Measurements from ENCODE around the gene SLC4A9. TPM values are rescaled to one million over a fixed set of nuclear protein-coding genes. Genes with fewer than 3 reads are reported as not detected.
A peak's percentile ranks its signal among the peaks of the same experiment; 100 is the strongest.

SLC4A9 gene
- total and polyA plus RNA-seq, 2 donors (not counting 3 experiments of a cell fraction or from before 2014, with no cell fraction given): not detected

DNA sequence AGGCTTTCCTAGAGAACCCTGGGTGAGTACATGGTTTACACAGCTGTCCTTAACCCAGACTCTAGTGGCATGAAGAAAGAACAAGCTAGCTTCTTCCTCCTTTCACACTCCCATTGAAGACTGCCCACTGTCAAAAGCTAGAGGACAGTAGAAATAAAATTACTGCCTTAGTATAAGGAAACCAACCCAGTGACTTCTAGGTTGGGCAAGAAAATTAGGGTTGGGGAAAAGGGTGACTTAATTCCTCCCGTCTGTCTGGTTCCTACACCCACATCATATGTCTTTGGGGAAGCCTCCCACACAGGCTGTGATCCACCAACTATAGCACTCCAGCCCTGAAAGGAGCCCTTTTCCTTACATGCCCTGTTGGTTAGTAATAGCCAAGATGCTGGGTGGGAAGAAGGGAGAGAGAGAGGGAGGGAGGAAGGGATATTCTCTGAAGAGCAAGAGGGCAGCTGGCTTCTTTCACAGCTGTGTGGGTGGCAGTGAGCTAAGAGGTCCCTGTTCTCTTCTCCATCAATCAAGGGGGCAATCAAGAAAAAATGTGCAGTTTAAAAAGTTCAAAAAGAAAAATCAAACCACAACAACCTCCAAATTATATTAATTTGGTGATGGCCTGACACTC is 35.3 kb upstream of the SLC4A9 start:
- DNase-seq (ENCODE audit: low read depth, low spot score): no peak
- intact Hi-C loops (cut with micrococcal nuclease) (no loop called here), dilution Hi-C loops (cut with MboI; ENCODE audit: extremely low pct_ligation_motif_present, low sequenced_read_pairs) (no loop called here)
- Histone ChIP-seq H3K79me2 (ENCODE audit: control insufficient read depth, insufficient read depth, low read length) (no peaks in the 10 kb centered on the region), H3K9me1 (replicated peaks; ENCODE audit: control insufficient read depth, extremely low read depth, insufficient read depth, low read length) (no peaks in the 10 kb centered on the region), H3K4me2 (ENCODE audit: insufficient read depth, low read length) (no peak overlapping the region), H3K4me1 (ENCODE audit: control insufficient read depth, extremely low read depth, insufficient read depth, low read length) (peaks cover 62% of the 10 kb centered on the region), H3K27me3 (ENCODE audit: control insufficient read depth in 2 of 2, insufficient read depth in 2 of 2, low read length in 2 of 2) (no peaks in the 10 kb centered on the region), H3K27ac (ENCODE audit: insufficient read depth, low read depth, low read length) (peak overlapping the region; percentile 99), H3K4me3 (replicated peaks in 1 of 3; ENCODE audit: insufficient read depth in 1 of 3, low read depth in 1 of 3, low read length in 3 of 3) (no peak overlapping the region), H2AFZ (ENCODE audit: low read depth, low read length) (no peak overlapping the region), H3K9ac (replicated peaks; ENCODE audit: extremely low read depth, insufficient read depth, low read length) (no peak overlapping the region), H4K20me1 (replicated peaks; ENCODE audit: control insufficient read depth, extremely low read depth, insufficient read depth, low read length) (no peaks in the 10 kb centered on the region), H3K9me3 (replicated peaks; ENCODE audit: control insufficient read depth, insufficient read depth, low read length) (no peaks in the 10 kb centered on the region), H3K36me3 (ENCODE audit: control insufficient read depth in 2 of 2, extremely low read depth in 1 of 2, insufficient read depth in 2 of 2, low read length in 2 of 2) (no peaks in the 10 kb centered on the region)
- ChIA-PET POLR2A (interaction anchor here (1.1 kb wide), 1 partner anchor 79 kb away, joined by 3 read pairs; no protein-coding TSS in a partner anchor), CTCF (interaction anchor here (4.4 to 4.6 kb wide), 2 partner anchors 13 to 21 kb away, joined by 29 to 40 read pairs; partner anchors contain the start of gene HBEGF)
- no TSS peak for BruUV-seq (replicated peaks)
- TF ChIP-seq POLR2A (IDR thresholded peaks at IDR 0.05; ENCODE audit: low read depth, low read length) (no peak), CTCF (IDR thresholded peaks at IDR 0.05; ENCODE audit: extremely low read depth in 1 of 2, insufficient read depth in 1 of 2, low read depth in 1 of 2, low read length in 2 of 2) (no peak), MYC (IDR thresholded peaks at IDR 0.05; ENCODE audit: low read depth, low read length) (no peak), GATA2 (IDR thresholded peaks at IDR 0.05; ENCODE audit: insufficient read depth, insufficient read length, low read depth, low read length) (no peak), EZH2 (IDR thresholded peaks at IDR 0.05; ENCODE audit: borderline replicate concordance, low read depth, low read length, severe bottlenecking) (no peak), POLR2AphosphoS5 (IDR thresholded peaks at IDR 0.05; ENCODE audit: insufficient read depth, low read depth, low read length) (no peak), JUN (IDR thresholded peaks at IDR 0.05; ENCODE audit: borderline replicate concordance, insufficient read depth, insufficient read length, low read depth) (no peak)
- TF ChIP-seq, protein P1, sequence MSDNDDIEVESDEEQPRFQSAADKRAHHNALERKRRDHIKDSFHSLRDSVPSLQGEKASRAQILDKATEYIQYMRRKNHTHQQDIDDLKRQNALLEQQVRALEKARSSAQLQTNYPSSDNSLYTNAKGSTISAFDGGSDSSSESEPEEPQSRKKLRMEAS (IDR thresholded peaks at IDR 0.05; ENCODE audit: insufficient read depth, insufficient read length): no peak
- FAIRE-seq: peak; percentile 12
